Stimulated activated CD4-positive, alpha-beta T cell treated with anti-CD3 and anti-CD28 coated beads, Interleukin-1b, Interleukin-23, amount 100 ng/mL, for 24 hours (primary cell): Measurements from ENCODE around the gene ADAMTSL4.
"Not testable (repeated sequence)": the region's sequence is repeated elsewhere in the genome, so short reads cannot be mapped to it uniquely, and the experiment has no call there.

Source experiments
- DNase-seq, 4 experiments: peaks; one replicate each; pipeline ENCODE4 v3.0.0-alpha.2; 2020; ENCODE audit warnings: low read depth in 4 of 4, low spot score in 1 of 4

Gene ADAMTSL4

DNA sequence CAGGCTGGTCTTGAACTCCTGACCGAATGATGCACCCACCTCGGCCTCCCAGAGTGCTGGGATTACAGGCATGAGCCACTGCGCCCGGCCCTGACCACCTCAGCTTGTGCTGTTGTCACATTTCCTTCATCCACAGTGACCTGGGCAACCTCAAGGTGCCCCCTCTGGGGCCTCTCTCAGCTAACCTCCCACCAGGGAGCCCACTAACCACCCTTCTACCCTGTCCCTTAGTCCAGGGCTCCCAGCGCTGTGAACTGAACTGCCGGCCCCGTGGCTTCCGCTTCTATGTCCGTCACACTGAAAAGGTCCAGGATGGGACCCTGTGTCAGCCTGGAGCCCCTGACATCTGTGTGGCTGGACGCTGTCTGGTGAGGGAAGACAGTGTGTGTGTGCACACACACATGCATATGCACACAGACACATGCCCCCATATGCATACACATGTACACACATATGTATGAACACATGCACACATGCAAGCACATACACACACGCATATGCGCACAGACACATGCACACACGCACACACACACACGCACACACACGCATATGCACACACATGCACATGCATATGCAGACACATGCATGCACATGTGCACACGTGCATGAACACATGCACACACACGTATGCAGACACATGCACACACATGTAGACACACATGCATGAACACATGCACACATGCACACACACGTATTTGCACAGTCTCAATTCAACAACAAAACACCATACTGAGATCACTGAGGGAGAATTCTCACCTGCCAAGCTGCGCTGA is 6.2 kb downstream of the ADAMTSL4 start:
- no peak for DNase-seq

DNA sequence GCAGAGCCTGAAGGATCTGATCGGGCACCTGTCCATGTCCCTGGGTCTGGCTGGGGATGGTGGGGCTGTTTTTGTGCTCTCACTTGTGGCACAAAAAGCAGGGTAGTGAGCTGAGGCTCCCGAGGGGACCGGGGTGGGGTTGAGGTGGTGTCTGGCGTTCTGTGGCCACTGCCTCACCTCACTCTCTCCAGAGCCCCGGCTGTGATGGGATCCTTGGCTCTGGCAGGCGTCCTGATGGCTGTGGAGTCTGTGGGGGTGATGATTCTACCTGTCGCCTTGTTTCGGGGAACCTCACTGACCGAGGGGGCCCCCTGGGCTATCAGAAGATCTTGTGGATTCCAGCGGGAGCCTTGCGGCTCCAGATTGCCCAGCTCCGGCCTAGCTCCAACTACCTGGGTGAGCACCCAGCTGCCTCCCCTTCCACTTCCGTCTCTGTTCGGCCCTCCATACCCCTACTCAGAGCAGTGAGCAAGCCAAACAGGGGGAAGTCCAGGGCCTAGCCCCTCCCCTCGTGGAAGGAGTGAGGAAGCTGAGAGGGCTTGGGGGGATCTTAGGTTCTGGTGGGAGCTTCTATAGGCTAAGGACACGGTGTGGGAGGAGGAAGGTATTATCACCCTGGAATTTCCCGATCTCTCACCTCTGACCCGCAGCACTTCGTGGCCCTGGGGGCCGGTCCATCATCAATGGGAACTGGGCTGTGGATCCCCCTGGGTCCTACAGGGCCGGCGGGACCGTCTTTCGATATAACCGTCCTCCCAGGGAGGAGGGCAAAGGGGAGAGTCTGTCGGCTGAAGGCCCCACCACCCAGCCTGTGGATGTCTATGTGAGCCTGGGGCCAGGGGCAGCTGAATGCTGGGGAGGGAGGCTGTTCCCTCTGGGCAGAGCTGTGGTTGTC is 7.0 kb downstream of the ADAMTSL4 start:
- DNase-seq = no peak

DNA sequence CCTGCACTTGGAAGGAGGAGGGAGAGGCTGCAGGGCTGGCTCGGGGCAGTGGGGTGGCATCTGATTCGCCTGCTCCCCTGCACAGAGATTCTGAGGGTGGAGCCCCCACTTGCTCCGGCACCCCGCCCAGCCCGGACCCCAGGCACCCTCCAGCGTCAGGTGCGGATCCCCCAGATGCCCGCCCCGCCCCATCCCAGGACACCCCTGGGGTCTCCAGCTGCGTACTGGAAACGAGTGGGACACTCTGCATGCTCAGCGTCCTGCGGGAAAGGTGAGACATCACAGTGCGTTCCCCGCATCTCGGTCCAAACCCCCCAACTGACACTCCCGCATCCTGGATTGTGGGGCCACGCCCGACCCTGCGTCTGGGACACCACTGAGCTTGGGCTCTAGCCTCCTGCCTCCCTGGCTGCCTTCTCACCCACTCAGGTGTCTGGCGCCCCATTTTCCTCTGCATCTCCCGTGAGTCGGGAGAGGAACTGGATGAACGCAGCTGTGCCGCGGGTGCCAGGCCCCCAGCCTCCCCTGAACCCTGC is 7.9 kb downstream of the ADAMTSL4 start:
- DNase-seq = no peak

DNA sequence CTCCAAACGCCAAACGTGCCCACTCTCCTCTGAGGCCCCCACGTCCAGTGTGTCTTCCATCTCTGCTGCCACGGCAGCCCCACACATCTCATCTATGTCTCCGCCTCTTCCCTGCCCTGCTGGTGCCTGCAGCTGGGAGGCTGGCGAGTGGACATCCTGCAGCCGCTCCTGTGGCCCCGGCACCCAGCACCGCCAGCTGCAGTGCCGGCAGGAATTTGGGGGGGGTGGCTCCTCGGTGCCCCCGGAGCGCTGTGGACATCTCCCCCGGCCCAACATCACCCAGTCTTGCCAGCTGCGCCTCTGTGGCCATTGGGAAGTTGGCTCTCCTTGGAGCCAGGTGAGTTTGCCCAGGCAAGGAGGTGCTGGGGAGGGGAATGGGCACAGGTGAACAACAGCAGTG is 8.6 kb downstream of the ADAMTSL4 start:
- no peak for DNase-seq

DNA sequence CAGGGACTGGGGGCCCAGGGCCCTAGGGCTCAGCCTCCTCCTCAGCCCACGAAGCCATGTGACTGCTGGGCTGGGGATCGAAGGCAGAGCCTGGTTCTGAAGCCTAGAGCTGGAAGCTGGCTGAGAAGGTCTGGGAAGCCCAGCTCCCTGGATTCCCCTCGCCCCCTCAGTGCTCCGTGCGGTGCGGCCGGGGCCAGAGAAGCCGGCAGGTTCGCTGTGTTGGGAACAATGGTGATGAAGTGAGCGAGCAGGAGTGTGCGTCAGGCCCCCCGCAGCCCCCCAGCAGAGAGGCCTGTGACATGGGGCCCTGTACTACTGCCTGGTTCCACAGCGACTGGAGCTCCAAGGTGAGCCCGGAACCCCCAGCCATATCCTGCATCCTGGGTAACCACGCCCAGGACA is 9.1 kb downstream of the ADAMTSL4 start:
- DNase-seq = no peak

DNA sequence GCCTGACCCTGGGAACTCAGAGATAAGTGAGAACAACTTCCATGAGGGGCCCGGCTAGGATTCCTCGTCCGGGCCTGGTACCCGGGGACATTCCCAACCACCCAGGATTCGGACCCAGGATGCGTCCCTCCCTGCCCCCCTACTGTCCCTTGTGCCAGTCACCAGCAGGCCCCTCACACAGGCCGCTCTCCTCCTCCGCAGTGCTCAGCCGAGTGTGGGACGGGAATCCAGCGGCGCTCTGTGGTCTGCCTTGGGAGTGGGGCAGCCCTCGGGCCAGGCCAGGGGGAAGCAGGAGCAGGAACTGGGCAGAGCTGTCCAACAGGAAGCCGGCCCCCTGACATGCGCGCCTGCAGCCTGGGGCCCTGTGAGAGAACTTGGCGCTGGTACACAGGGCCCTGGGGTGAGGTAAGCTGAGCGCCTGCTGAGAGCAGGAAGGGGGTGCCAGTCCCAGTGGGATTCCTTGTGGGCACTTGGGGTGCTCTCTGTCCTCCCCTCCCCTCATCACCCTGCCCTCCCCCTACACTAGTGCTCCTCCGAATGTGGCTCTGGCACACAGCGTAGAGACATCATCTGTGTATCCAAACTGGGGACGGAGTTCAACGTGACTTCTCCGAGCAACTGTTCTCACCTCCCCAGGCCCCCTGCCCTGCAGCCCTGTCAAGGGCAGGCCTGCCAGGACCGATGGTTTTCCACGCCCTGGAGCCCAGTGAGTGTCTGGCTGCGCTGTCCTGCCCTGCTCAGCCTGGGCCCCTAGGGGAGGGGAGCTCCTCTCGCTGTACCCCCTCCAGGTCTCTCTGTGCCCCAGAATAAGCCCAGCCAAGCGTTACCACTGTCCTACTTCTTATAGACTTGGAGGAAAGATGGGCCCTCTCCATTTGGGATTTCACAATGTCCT is 9.8 kb downstream of the ADAMTSL4 start:
- DNase-seq = no peak

DNA sequence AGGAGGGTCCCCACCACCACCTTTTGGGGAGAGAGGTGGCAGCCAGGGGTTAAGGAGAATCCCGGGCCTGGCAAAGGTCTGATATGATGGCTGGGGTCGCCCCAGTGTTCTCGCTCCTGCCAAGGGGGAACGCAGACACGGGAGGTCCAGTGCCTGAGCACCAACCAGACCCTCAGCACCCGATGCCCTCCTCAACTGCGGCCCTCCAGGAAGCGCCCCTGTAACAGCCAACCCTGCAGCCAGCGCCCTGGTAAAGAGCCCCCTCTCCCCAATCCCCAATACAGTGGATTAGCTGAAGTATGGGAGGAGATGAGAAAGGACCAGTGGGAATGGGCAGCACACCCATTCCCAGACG is 10.4 kb downstream of the ADAMTSL4 start:
- DNase-seq = no peak

DNA sequence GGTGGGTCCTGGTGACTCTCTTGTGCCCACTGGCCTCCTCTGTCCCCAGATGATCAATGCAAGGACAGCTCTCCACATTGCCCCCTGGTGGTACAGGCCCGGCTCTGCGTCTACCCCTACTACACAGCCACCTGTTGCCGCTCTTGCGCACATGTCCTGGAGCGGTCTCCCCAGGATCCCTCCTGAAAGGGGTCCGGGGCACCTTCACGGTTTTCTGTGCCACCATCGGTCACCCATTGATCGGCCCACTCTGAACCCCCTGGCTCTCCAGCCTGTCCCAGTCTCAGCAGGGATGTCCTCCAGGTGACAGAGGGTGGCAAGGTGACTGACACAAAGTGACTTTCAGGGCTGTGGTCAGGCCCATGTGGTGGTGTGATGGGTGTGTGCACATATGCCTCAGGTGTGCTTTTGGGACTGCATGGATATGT is 10.8 kb downstream of the ADAMTSL4 start:
- DNase-seq = peak; percentile 59 to 70 (median 63)

DNA sequence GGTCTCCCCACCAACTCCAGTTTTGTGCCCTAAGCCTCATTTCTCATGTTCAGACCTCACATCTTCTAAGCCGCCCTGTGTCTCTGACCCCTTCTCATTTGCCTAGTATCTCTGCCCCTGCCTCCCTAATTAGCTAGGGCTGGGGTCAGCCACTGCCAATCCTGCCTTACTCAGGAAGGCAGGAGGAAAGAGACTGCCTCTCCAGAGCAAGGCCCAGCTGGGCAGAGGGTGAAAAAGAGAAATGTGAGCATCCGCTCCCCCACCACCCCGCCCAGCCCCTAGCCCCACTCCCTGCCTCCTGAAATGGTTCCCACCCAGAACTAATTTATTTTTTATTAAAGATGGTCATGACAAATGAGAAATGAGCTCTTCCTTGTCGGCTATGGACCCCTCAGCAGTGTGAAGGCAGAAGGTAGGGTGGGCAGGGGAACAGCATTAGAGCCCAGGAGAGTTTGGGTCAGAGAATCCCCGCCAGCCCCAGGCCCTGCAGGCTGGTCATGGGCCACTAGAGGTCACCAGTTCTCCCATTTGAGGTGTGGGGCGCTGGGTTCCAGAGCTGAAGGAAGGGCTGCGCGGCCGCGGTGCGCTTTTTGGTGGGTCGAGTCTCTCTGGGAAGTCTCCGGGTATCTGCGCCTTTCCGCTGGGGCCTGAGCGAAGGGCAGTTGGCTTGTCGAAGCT is 11.5 kb downstream of the ADAMTSL4 start:
- DNase-seq = peak; percentile 58 to 79 (median 75)

DNA sequence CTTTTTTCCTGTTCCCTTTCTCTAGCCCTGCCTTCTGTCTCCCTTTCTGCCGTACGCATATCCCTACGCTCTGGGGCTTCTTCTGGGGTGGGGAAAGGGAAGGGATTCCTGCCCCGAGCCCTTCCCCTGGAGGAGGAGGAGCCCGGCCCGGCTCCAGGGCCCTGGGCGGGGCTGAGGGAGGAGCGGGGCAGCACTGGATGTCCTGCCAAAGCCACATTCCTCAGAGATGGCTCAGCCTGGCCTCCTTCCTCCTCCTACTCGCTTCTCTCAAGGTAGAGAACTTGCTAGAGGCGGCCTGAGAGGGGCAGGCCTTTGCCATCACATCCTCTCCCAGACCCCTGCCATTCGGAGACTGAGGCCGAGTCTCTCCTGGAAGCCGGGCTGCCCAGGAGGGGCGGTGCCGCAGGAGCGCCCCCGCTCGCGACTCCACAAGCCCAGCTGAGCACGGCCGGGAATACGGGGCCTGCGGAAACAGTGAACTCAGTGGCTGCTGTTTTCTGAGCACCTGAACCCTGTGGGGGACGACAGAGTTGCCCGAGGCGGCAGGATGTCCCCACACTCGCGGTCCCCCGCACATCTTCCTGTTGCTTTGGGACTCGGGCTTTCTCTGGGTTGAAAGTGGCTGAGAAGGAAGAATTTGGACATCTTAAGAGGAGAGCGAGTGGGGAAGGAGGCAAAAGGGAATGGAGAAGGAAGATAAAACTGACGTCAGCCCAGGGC is 12.2 kb downstream of the ADAMTSL4 start:
- DNase-seq = peak in 2 of 4 experiments; percentile 46 to 66

DNA sequence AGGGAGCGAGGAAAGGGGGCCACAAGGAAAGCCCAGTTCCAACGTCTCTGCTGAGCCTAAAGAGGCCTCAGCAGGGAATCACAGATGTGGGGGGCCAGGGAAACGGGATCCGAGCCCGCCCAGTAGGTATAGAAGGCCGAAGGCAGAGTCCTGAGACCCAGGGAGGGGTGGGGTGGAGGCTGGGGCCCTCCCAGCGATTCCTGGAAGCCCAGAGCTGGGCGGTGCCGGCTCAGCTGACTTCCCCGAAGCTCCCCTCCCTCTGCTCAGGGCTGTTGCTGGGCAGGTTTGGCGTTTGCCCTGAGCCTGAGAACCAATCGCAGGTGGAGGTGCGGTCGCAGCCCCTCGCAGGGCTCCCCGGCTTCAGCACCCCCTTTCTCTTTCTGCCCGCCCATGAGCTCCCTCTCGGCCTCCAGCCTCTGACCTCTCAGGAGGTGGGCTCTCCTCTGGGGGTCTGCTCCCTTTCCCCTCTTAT is 12.8 kb downstream of the ADAMTSL4 start:
- peak; percentile 70 to 86 (median 77) for DNase-seq

DNA sequence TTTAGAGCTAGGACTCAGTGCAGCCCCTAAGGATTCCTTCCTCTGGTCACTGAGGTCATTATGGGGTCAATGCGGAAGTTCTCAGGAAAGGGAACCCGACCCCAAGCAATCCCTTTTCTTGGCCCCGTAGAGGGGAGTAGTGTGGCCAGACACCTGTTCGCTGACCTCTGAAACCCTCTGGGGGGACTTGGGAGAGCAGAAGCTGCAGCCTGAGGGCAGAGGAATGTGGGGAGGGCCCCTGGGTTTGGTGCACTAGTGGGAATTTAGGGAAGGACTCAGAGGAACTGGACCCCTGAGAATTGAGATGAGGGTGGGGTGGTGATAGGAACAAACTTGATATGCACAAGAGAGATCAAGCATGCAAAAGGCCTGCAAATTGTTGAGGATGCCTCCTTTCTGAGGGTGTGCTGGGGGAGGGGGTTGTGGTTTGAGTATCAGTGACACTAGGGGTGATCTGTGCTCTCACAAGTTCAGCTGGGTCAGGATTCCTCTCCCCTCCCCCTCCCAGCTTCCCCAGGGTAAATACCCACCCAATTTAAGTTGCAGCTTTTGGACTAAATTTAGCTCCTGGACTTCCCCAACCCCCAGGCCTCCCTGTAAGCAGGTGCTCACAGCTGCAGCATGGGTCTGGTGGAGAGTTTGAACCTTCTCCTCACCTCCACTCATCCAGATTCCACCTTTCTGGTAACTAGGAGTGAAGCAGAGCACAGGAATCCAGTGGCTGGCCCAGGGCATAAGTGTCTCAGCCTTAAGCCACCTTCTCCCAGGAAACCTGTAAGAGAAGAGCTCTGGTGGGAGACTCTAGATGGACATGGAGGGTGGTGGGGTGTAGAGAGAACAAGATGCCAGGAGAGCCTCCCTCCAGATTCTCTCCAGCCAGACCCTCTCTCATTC is 13.5 kb downstream of the ADAMTSL4 start:
- peak; percentile 45 to 77 (median 60) for DNase-seq

DNA sequence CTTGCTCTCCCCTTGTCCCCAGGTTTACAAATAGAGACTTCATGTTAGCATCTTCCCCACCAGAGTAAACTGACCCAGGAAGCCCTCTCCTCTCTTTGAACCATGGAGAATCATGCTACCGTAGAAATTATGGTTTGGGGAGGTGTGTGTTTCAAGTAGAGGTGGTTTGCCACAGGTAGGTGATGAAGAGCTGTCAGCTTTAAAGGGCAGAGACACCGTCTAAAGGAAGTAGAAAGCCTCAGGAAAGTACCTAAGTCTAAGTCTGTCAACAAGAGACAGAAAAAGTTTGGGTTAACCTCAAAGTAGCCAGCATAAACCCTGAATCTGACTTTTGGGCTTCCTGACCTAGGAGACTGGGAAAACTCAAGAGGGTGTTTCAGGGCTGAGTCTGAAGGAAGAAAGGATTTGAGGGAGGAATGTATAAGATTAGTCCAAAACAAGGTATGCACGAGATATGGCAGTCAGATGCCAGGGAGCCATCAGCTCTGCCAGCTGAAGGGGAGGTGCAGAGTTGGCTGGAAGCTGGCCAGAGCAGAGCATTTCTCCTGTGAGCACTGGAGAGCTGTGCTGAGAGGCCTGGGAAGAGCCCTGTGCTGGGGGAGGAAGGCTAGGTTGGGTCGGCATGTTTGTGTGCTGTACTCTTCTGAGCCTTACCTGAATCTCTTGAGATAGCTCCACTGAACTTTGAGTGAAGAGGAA is 14.3 kb downstream of the ADAMTSL4 start:
- no peak for DNase-seq

DNA sequence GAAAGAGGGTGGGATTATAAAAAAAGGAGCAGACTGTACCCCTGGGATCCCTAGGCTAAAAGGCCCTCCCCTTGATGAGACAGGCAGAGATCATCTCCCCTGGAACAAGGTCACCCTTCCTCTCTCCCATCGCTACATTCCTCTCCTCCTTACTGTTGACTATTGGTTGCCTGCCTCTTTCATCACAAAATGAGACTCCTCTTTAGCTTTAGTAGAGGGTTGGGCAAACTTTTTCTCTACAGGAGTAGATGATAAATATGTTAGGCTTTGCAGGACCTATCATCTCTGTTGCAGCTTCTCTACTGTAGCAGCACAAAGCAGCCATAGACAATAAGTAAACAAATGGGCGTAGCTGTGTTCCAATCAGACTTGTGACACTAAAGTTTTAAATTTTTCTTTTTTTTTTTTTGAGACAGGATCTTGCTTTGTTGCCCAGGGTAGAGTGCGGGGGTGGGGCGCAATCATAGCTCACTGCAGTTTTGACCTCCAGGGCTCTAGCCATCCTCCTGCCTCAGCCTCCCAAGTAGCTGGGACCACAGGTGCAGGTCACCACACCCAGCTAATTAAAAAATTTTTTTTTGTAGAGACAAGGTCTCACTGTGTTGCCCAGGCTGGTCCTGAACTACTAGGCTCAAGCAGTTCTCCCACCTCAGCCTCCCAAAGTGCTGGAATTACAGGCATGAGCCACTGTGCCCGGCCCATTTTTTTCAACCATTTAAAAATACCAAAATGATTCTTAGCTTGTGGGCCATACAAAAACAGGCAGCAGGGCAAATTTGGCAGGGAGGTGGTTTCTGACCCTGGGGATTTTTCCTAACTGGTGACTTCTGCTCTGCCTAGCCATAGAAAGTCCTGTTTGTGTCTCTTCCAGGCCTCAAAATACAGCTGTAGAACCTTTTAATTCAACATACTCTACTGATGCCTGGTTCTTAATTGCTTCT is 15.1 kb downstream of the ADAMTSL4 start:
- no peak for DNase-seq

DNA sequence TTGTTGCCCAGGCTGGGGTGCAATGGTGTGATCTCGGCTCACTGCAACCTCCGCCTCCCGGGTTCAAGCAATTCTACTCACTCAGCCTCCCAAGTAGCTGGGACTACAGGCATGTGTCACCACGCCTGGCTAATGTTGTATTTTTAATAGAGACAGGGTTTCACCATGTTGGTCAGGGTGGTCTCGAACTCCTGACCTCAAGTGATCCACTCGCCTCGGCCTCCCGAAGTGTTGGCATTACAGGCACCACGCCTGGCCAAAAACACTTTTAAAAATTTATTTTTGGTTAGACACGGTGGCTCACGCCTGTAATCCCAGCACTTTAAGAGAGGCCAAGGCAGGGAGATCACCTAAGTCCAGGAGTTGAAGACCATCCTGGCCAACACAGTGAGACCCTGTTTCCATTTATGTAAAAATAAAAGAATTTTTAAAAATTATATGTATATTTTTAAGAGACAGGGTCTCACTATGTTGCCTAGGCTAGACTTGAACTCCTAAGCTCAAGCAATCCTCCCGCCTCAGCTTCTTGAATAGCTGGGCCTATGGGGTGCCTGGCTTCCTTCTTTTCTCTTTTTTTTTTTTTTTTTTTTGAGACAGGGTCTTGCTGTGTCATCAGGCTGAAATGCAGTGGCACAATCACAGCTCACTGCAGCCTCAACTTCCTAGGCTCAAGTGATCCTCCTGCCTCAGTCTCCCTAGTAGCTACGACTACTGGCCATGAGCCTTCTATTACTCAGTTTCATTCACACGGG is 16.2 kb downstream of the ADAMTSL4 start:
- not testable (repeated sequence) for DNase-seq
